Measurements from ENCODE around the gene TULP3. TPM values are rescaled to one million over a fixed set of nuclear protein-coding genes. Genes with fewer than 3 reads are reported as not detected.

Gene TULP3
- total RNA-seq, 4 donors from 2014 or later, result 20.1 to 32.3 (median 22.3) TPM

DNA sequence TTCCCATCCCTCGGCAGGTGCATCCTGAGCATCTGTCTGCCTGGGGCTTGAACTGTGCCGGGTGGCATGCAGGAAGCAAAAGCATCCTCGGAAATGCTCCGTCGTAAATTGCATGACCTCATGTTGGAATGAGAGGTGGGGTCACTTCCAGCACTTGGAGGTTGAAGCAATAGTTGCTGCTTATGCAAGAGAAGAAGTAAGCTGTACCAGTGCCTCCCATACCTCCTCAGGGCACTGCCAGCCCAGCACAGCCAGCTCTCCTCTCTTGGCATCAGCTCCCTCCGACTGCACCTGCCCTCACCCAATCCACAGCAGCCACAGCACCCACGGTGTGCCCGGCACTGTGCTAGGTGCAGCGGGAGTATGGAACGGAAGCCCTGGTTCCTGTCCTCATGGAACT, 80.1 kb downstream of the TULP3 start:
- Histone ChIP-seq H3K4me1 (peaks cover 0 to 13% of the 10 kb centered on the region in 2 donors), H3K27ac (no peak overlapping the region), H3K27me3 (no peaks in the 10 kb centered on the region), H3K36me3 (no peaks in the 10 kb centered on the region), H3K4me3 (replicated peaks in 1 of 3) (no peak overlapping the region), H3K9me3 (no peaks in the 10 kb centered on the region)
- intact Hi-C loops (cut with DNase I), result no loop called here
- 76 to 92% methylated on average over 7 to 10 of the region's 10 CpGs for WGBS, 2 donors
- no peak for DNase-seq
- no peak for TF ChIP-seq POLR2A (IDR thresholded peaks at IDR 0.05)
- TF ChIP-seq, protein P1, sequence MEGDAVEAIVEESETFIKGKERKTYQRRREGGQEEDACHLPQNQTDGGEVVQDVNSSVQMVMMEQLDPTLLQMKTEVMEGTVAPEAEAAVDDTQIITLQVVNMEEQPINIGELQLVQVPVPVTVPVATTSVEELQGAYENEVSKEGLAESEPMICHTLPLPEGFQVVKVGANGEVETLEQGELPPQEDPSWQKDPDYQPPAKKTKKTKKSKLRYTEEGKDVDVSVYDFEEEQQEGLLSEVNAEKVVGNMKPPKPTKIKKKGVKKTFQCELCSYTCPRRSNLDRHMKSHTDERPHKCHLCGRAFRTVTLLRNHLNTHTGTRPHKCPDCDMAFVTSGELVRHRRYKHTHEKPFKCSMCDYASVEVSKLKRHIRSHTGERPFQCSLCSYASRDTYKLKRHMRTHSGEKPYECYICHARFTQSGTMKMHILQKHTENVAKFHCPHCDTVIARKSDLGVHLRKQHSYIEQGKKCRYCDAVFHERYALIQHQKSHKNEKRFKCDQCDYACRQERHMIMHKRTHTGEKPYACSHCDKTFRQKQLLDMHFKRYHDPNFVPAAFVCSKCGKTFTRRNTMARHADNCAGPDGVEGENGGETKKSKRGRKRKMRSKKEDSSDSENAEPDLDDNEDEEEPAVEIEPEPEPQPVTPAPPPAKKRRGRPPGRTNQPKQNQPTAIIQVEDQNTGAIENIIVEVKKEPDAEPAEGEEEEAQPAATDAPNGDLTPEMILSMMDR (IDR thresholded peaks at IDR 0.05), result no peak

DNA sequence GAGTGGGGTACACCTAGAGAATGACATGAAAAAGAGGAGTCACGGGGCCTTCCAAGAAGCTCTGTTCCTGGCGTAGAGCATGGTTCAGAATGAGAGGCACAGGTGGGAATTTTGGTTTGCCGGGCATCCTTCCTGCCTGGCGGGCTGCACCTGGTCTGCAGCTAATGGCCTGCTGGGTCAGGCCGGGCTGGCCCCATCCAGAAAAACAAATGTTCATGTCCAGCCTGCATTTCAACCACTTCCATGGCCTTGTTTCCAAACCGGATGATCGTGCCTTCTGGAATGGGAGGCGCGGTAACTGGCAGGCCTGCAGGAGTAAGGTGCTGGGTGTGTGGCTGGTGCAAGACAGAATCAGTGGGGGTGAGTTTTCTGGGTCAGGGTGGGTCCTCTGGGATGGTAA, 82.9 kb downstream of the TULP3 start:
- H3K4me3 ChIP-seq (replicated peaks in 1 of 3), result no peak overlapping the region
- no peak for DNase-seq
- WGBS, 2 donors, result 92 to 93% methylated on average over 9 of the region's 9 CpGs
- no peaks in the 10 kb centered on the region for H3K9me3 ChIP-seq
- H3K4me1 ChIP-seq, result peaks cover 9 to 35% of the 10 kb centered on the region in 2 donors
- TF ChIP-seq POLR2A (IDR thresholded peaks at IDR 0.05), result no peak
- TF ChIP-seq, protein P1 (IDR thresholded peaks at IDR 0.05), result no peak
- no peaks in the 10 kb centered on the region for H3K36me3 ChIP-seq
- intact Hi-C loops (cut with DNase I), result no loop called here
- no peaks in the 10 kb centered on the region for H3K27me3 ChIP-seq
- no peak overlapping the region for H3K27ac ChIP-seq

- TF ChIP-seq POLR2A (IDR thresholded peaks at IDR 0.05), result no peak
- intact Hi-C loops (cut with DNase I), result no loop called here
- Histone ChIP-seq H3K9me3 (no peaks in the 10 kb centered on the region), H3K27me3 (no peaks in the 10 kb centered on the region), H3K4me3 (replicated peaks in 1 of 3) (no peak overlapping the region), H3K27ac (no peak overlapping the region), H3K36me3 (no peaks in the 10 kb centered on the region), H3K4me1 (peaks cover 9 to 37% of the 10 kb centered on the region in 2 donors)
- no peak for DNase-seq
- 53 to 57% methylated on average over 9 to 10 of the region's 10 CpGs for WGBS, 2 donors
These were observed 83.9 kb downstream of the TULP3 start for GRCh38 chr12:2974560-2974971.

DNA sequence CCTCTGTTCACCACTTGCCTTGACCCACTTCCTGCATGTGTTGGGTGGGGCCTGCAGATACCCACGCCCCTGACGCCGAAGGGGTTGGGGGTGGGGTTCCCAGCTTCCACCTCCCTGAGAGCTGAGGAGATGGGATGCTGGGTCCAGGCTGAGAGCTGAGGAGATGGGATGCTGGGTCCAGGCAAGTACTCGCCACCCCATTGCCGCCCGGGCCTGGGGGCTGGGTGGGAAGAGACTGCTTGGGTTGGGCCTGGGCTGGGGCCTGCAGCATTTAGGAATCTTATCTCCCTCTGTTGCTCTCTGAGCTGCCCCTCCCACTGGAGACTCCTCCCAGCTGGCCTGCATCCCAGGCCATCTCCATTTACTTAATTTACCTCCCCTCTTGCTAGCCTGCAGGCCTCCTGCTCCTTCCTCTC, 85.9 kb downstream of the TULP3 start:
- no peak overlapping the region for H3K27ac ChIP-seq
- no peaks in the 10 kb centered on the region for H3K36me3 ChIP-seq
- TF ChIP-seq, protein P1 (IDR thresholded peaks at IDR 0.05), result no peak
- no peak for TF ChIP-seq POLR2A (IDR thresholded peaks at IDR 0.05)
- intact Hi-C loops (cut with DNase I), result no loop called here
- WGBS, 2 donors, result 76 to 92% methylated on average over 4 to 6 of the region's 6 CpGs
- H3K4me1 ChIP-seq, result peaks cover 9 to 37% of the 10 kb centered on the region in 2 donors
- DNase-seq, result no peak
- no peak overlapping the region for H3K4me3 ChIP-seq (replicated peaks in 1 of 3)
- H3K9me3 ChIP-seq, result no peaks in the 10 kb centered on the region
- H3K27me3 ChIP-seq, result no peaks in the 10 kb centered on the region

DNA sequence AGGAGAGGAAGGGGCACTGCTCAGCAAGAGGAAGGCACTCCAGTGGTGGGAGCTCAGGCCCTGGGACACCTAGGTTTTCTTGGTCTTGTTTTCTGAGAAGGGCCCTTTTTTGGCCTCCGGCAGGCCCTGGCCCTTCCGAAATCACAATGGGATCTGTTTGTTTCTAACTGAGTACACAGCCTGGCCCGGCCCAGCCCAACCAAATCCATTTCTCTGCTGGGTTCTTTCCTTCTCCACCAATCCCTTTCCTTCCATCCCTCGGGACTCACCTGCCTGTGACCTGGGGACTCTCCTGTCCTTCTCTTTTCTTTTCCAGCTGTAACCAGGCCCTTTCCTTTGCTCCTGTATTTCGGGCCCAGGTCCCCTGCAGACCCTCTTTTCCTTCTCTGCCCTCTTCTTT, 87.1 kb downstream of the TULP3 start:
- H3K27ac ChIP-seq, result peak overlapping the region in 1 of 3 donors; percentile 39
- peak in 1 of 2 donors; percentile 26 for DNase-seq
- no peaks in the 10 kb centered on the region for H3K27me3 ChIP-seq
- H3K4me3 ChIP-seq (replicated peaks in 1 of 3), result no peak overlapping the region
- H3K9me3 ChIP-seq, result no peaks in the 10 kb centered on the region
- no peaks in the 10 kb centered on the region for H3K36me3 ChIP-seq
- H3K4me1 ChIP-seq, result peaks cover 9 to 37% of the 10 kb centered on the region in 2 donors
- TF ChIP-seq POLR2A (IDR thresholded peaks at IDR 0.05), result no peak
- intact Hi-C loops (cut with DNase I), result no loop called here
- 74 to 78% methylated on average over 5 of the region's 5 CpGs for WGBS, 2 donors

DNA sequence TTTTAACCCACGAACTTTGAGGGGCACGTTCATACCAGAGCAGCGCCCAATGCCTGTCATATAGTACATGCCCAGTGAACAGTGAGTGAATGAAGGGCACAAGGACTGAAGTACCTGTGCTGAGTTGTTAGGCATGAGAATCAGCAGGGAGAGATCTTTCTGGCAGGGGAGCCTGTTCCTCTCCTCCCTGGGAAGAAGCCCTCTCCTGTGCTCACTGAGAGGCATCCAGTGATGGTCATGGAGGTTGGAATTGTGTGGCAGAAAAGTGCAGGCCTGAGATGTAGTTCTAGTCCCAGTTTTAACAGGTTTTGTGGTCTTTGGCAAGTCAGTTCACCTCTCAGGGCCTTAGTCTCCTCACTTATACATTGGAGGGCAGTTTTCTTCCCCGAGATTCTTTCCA, 89.1 kb downstream of the TULP3 start:
- no peaks in the 10 kb centered on the region for H3K9me3 ChIP-seq
- peak; percentile 56 to 59 for DNase-seq
- peaks cover 9 to 25% of the 10 kb centered on the region in 2 donors for H3K4me1 ChIP-seq
- H3K36me3 ChIP-seq, result no peaks in the 10 kb centered on the region
- no peak overlapping the region for H3K27ac ChIP-seq
- TF ChIP-seq POLR2A (IDR thresholded peaks at IDR 0.05), result no peak
- TF ChIP-seq, protein P1 (IDR thresholded peaks at IDR 0.05), result no peak
- 66% methylated on average over 4 of the region's 4 CpGs for WGBS, 2 donors
- intact Hi-C loops (cut with DNase I), result no loop called here
- no peaks in the 10 kb centered on the region for H3K27me3 ChIP-seq
- H3K4me3 ChIP-seq (replicated peaks in 1 of 3), result no peak overlapping the region
